Measurements from ENCODE around the gene CAMKV. TPM values are rescaled to one million over a fixed set of nuclear protein-coding genes. Genes with fewer than 3 reads are reported as not detected.

The CAMKV gene
- total RNA-seq, 1 experiment from 2014 or later: 0.10 TPM

- TF ChIP-seq ZBTB33 (IDR thresholded peaks at IDR 0.05; ENCODE audit: extremely low read depth, insufficient replicate concordance, low read length) (no peak), TCF7L2 (IDR thresholded peaks at IDR 0.05; ENCODE audit: borderline replicate concordance, extremely low read depth, insufficient read depth, insufficient read length) (no peak), RAD21 (IDR thresholded peaks at IDR 0.05; ENCODE audit: low read depth) (no peak), POLR2AphosphoS5 (IDR thresholded peaks at IDR 0.05; ENCODE audit: low read depth, low read length) (peak; percentile 84), CEBPB (IDR thresholded peaks at IDR 0.05; ENCODE audit: low read depth) (no peak), CTCF (IDR thresholded peaks at IDR 0.05 in 2 of 3, conservative IDR thresholded peaks at IDR 0.05 in 1 of 3; ENCODE audit: borderline replicate concordance in 1 of 3, insufficient read depth in 1 of 3, low read depth in 2 of 3, low read length in 2 of 3) (no peak), CBX3 (IDR thresholded peaks at IDR 0.05; ENCODE audit: low read depth) (no peak)
Measured at GRCh38 chr3:49856181-49857005, 13.3 kb downstream of the CAMKV start, which contains the start of gene TRAIP (continued).

GRCh38 chr3:49855662-49856061, 14.0 kb downstream of the CAMKV start:
- Histone ChIP-seq H3K27me3 (ENCODE audit: insufficient read depth, low read length) (no peaks in the 10 kb centered on the region), H3K9me3 (ENCODE audit: control insufficient read depth in 1 of 2, insufficient read depth in 1 of 2, low read depth in 1 of 2, low read length in 2 of 2) (no peaks in the 10 kb centered on the region), H3K4me1 (ENCODE audit: control insufficient read depth in 1 of 2, insufficient read depth in 2 of 2, low read length in 2 of 2) (peaks cover 7 to 12% of the 10 kb centered on the region in 2 experiments; a peak in 3 of 4 replicates), H3K36me3 (ENCODE audit: control insufficient read depth in 1 of 2, insufficient read depth in 2 of 2, low read length in 2 of 2) (no peaks in the 10 kb centered on the region), H2AFZ (ENCODE audit: low read depth, low read length, poor library complexity, severe bottlenecking) (no peak overlapping the region), H3K79me2 (ENCODE audit: insufficient read depth, low read length) (peaks cover 35% of the 10 kb centered on the region), H4K20me1 (ENCODE audit: insufficient read depth) (no peaks in the 10 kb centered on the region), H3K4me2 (ENCODE audit: low read length) (peak overlapping the region; percentile 89), H3K27ac (ENCODE audit: low read depth, low read length) (peak overlapping the region; percentile 46; the same call in 1 of the 2 replicates), H3K9me2 (ENCODE audit: insufficient read depth) (no peaks in the 10 kb centered on the region), H3K9ac (ENCODE audit: low read length) (peak overlapping the region; percentile 75), H3K4me3 (replicated peaks in 1 of 2; ENCODE audit: low read depth in 1 of 2, low read length in 2 of 2) (peak overlapping the region; percentile 68 to 81)
- intact Hi-C loops (cut with micrococcal nuclease): no loop called here
- BruUV-seq (replicated peaks): no TSS peak
- CTCF ChIA-PET: no interaction called here
- POLR2A ChIA-PET: interaction anchor here (0.6 kb wide), 1 partner anchor 45 kb away, joined by 3 read pairs; no protein-coding TSS in a partner anchor
- ATAC-seq: no peak
- RAD21 ChIA-PET (ENCODE audit: low non-redundant PET in 1 of 2, low total read pairs in 2 of 2, uncharacterized antibody in 2 of 2, unreplicated experiment in 2 of 2): no interaction called here
- no peak for DNase-seq (ENCODE audit: low read depth, low spot score)
- no peak for TF ChIP-seq SP1 (IDR thresholded peaks at IDR 0.05; ENCODE audit: low read depth)
- no peak for TF ChIP-seq FOSL1 (IDR thresholded peaks at IDR 0.05; ENCODE audit: low read depth)
- no peak for TF ChIP-seq ZBTB33 (IDR thresholded peaks at IDR 0.05; ENCODE audit: extremely low read depth, insufficient replicate concordance, low read length)
- no peak for TF ChIP-seq EGR1 (IDR thresholded peaks at IDR 0.05; ENCODE audit: low read depth)
- TF ChIP-seq SIN3A (IDR thresholded peaks at IDR 0.05; ENCODE audit: low read depth): no peak
- no peak for TF ChIP-seq REST (IDR thresholded peaks at IDR 0.05; ENCODE audit: low read depth)
- TF ChIP-seq ATF3 (IDR thresholded peaks at IDR 0.05): no peak
